Activated CD4-positive, alpha-beta T cell treated with anti-CD3 and anti-CD28 coated beads, Interleukin-2, amount 10 ng/mL, durations not matched to agents 24 days and 14 days (primary cell): ENCODE measurements around the gene RMND5B. TPM values are rescaled to one million over a fixed set of nuclear protein-coding genes. Genes with fewer than 3 reads are reported as not detected.

Experiments
- DNase-seq: peaks from one replicate; pipeline ENCODE4 v3.0.0; 2022
- H3K27ac Mint-ChIP-seq: one replicate; pipeline ENCODE4 v1.8.0; 2022; ENCODE audit warnings: mild to moderate bottlenecking, mixed read lengths
- H3K27me3 Mint-ChIP-seq: one replicate; pipeline ENCODE4 v1.8.0; 2022; ENCODE audit warnings: mixed read lengths
- H3K36me3 Mint-ChIP-seq: one replicate; pipeline ENCODE4 v1.8.0; 2022; ENCODE audit warnings: low read depth, mild to moderate bottlenecking, mixed read lengths
- H3K4me1 Mint-ChIP-seq: one replicate; pipeline ENCODE4 v1.8.0; 2021; ENCODE audit warnings: mixed read lengths
- H3K4me3 Mint-ChIP-seq: one replicate; pipeline ENCODE4 v1.8.0; 2022; ENCODE audit warnings: mild to moderate bottlenecking, moderate library complexity, mixed read lengths
- H3K9me3 Mint-ChIP-seq: one replicate; pipeline ENCODE4 v1.8.0; 2021; ENCODE audit warnings: mixed read lengths
- intact Hi-C: fragments of 100-400 bp; cut with micrococcal nuclease; formaldehyde crosslinking; loops from one replicate; pipeline ENCODE4 v1.15.1; 2023
- total RNA-seq: library from RNA; stranded (reverse); gene quantifications from 2 replicates; pipeline ENCODE4 v1.2.3, GENCODE V29; 2022

The RMND5B gene
- total RNA-seq, 1 donor from 2014 or later: 29.3 TPM

DNA sequence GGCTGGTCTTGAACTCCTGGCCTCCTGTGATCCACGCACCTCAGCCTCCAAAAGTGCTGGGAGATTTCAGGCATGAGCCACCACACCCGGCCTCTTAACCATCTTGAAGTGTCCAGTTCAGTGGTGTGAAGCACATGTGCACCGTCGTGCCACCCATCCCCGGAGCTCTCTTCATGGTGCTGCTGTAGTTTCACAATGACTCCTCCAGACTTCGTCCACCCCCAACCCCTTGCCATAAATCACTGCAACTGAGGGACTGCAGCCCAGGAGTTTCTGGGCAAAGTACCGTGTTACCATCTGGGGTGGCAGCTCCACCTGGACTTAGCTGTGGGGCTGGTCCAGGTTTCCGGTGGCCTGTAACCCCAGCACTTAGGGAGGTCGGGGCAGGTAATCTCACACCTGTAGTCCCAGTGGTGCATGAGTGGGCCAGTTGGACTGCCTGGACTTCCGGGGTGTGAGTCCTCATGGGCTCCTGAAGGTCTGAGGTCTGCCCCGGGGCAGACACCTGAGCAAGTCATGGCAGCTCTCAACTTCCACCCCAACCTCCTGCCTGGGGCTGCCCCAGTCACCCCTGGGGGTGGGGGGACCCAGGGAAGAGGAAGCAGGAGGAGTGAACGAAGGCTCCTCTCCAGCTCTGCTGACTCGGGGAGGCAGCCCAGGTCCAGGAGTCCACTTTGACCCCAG, 24.1 kb upstream of the RMND5B start:
- intact Hi-C loops: no loop called here
- no peaks in the 10 kb centered on the region for H3K36me3 Mint-ChIP-seq
- peaks cover 4% of the 10 kb centered on the region for H3K27me3 Mint-ChIP-seq
- DNase-seq: no peak
- H3K9me3 Mint-ChIP-seq: no peaks in the 10 kb centered on the region
- no peak overlapping the region for H3K27ac Mint-ChIP-seq
- peaks cover 5% of the 10 kb centered on the region for H3K4me1 Mint-ChIP-seq
- no peak overlapping the region for H3K4me3 Mint-ChIP-seq

DNA sequence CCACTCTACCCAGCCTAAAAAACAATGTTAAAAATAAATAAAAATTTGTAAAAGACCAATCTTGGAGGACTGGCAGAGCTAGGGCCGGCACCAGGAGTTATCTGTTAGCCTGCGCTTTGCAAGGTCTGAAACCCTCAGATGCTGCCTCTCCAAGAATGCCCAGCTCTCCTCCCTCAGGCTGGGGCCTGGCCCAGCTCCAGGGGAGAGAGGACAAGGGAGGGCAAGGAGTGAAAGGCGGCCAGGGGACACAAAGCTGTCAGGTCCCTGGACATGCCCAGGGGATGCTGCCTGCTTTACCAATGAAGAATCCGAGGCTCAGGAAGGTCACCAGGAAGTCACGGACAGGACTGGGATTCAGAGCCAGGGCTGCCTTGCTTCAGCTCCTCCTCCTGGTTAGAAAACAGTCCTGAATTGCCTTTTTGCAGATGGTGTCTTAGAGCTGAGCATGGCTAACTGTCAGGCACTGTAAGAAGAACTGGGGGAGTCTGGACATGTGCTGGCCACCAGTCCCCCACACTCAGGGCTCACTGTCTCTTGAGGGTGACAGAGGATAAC, 23.0 kb upstream of the RMND5B start:
- peaks cover under 1% of the 10 kb centered on the region for H3K9me3 Mint-ChIP-seq
- intact Hi-C loops: no loop called here
- H3K4me1 Mint-ChIP-seq: peaks cover 7% of the 10 kb centered on the region
- no peaks in the 10 kb centered on the region for H3K36me3 Mint-ChIP-seq
- H3K27ac Mint-ChIP-seq: no peak overlapping the region
- peaks cover 12% of the 10 kb centered on the region for H3K27me3 Mint-ChIP-seq
- no peak overlapping the region for H3K4me3 Mint-ChIP-seq
- DNase-seq: no peak

DNA sequence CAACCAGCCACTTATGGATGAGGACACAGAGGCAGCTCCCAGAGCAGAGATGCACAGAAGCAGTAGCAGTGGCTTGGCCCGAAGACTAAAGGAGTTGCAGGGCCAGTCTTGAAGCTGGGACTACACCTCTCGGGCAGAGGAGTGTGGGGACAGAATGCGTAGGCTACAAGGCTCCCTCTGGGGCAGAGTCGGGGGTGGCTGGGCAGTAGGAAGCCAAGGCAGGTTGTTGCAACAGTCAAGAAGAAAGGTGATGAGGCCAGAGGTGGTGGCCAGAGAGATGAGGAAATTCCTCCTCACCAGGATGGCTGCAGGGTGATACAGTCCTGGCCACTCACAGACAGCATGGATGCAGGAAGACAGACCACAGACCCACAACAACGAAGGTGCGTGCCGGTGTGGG, 22.4 kb upstream of the RMND5B start:
- intact Hi-C loops: no loop called here
- no peak overlapping the region for H3K27ac Mint-ChIP-seq
- H3K36me3 Mint-ChIP-seq: no peaks in the 10 kb centered on the region
- peaks cover 15% of the 10 kb centered on the region for H3K27me3 Mint-ChIP-seq
- H3K4me3 Mint-ChIP-seq: no peak overlapping the region
- DNase-seq: no peak
- peaks cover 3% of the 10 kb centered on the region for H3K9me3 Mint-ChIP-seq
- peaks cover 10% of the 10 kb centered on the region for H3K4me1 Mint-ChIP-seq

DNA sequence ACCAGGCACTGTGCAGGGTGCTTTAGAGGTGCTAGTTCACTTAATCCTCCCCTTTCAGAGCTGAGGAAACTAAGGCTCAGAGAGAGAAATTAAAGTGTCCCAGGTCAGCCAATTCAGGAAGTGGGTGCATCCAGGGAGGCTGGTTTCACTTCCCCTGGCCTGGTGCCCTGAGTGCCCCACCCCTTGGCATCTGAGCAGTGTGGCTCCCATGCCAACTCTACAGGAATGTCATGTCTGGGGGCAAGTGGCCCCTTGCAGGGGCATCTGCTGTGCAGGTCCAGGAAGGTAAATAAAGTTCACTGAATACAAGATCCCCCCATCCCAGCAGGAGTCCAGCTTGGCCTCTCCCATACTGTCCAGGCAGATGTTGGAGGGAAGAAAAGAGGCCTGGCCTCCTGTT, 21.8 kb upstream of the RMND5B start:
- peaks cover 3% of the 10 kb centered on the region for H3K9me3 Mint-ChIP-seq

DNA sequence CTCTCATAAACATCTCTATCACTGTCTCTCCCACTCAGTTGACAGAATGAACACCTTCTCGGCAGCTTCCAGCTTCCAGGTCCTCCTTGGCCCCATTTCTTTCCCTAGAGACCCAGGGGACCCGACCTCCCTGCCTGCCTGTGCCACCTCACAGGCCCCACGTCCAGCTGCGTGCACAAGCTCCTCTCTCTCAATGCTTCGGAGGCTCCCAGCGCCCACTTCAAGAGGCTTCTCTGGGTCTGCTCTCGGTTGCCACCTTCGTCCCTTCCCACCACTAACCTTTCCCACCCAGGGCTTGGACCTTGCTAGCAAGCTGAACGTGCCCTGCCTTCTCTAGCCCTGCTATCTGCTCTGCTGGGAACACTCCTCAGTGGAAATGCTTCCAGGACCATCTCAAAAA, 20.3 kb upstream of the RMND5B start:
- DNase-seq: no peak
- Mint-ChIP-seq H3K4me1 (peaks cover 23% of the 10 kb centered on the region), H3K27ac (peak overlapping the region; percentile 31), H3K36me3 (peaks cover 2% of the 10 kb centered on the region), H3K27me3 (peaks cover 25% of the 10 kb centered on the region), H3K4me3 (no peak overlapping the region), H3K9me3 (peaks cover 3% of the 10 kb centered on the region)
- intact Hi-C loops: loop anchor here (5.0 kb wide), 1 partner anchor 33 kb away; no protein-coding TSS in a partner anchor

More for the DNA sequence above, 21.8 kb upstream of the RMND5B start:
- Mint-ChIP-seq H3K36me3 (no peaks in the 10 kb centered on the region), H3K27ac (no peak overlapping the region), H3K4me1 (peaks cover 10% of the 10 kb centered on the region), H3K27me3 (peaks cover 15% of the 10 kb centered on the region), H3K4me3 (no peak overlapping the region)
- intact Hi-C loops: no loop called here
- no peak for DNase-seq

DNA sequence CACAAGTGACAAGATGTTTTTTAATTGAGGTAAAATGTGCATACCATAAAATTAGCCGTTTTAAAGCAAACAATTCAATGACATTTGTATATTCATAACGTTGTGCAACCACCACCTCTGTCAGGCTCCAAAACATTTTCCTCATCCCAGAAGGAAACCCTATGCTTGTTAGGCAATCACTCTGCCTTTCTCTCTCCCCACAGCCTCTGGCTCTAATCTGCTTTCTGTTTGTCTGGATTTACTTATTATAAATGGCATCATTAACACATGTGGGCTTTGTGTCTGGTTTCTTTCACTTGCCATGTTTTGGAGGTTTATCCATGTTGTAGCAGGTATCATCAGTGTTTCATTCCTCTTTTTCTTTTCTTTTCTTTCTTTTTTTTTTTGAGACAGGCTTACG, 18.9 kb upstream of the RMND5B start:
- Mint-ChIP-seq H3K36me3 (peaks cover 2% of the 10 kb centered on the region), H3K4me1 (peaks cover 31% of the 10 kb centered on the region), H3K9me3 (peaks cover 3% of the 10 kb centered on the region), H3K4me3 (no peak overlapping the region), H3K27ac (no peak overlapping the region), H3K27me3 (peaks cover 32% of the 10 kb centered on the region)
- no peak for DNase-seq
- intact Hi-C loops: loop anchor here (5.0 kb wide), 1 partner anchor 35 kb away; no protein-coding TSS in a partner anchor

DNA sequence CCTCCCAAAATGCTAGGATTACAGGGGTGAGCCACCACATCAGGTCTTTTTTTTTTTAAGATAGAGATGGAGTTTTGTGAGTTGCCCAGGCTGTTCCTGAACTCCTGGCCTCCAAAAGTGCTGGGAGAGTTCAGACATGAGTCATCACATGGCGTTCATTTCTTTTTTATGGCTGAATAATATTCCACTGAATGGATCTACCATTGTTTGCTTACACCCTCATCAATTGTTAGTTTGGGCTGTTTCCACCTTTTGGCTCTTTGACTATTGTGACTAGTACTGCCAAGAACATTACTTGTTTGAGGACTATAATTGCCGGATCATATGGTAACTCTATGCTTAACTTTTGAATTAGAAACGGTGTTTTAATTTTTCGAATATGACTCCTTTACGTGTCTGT, 18.3 kb upstream of the RMND5B start:
- no peak for DNase-seq
- Mint-ChIP-seq H3K4me3 (peak overlapping the region; percentile 84), H3K27me3 (peaks cover 34% of the 10 kb centered on the region), H3K27ac (peak overlapping the region; percentile 89), H3K36me3 (peaks cover 2% of the 10 kb centered on the region), H3K4me1 (peaks cover 33% of the 10 kb centered on the region), H3K9me3 (peaks cover 3% of the 10 kb centered on the region)
- intact Hi-C loops: loop anchor here (5.0 kb wide), 1 partner anchor 35 kb away; no protein-coding TSS in a partner anchor

DNA sequence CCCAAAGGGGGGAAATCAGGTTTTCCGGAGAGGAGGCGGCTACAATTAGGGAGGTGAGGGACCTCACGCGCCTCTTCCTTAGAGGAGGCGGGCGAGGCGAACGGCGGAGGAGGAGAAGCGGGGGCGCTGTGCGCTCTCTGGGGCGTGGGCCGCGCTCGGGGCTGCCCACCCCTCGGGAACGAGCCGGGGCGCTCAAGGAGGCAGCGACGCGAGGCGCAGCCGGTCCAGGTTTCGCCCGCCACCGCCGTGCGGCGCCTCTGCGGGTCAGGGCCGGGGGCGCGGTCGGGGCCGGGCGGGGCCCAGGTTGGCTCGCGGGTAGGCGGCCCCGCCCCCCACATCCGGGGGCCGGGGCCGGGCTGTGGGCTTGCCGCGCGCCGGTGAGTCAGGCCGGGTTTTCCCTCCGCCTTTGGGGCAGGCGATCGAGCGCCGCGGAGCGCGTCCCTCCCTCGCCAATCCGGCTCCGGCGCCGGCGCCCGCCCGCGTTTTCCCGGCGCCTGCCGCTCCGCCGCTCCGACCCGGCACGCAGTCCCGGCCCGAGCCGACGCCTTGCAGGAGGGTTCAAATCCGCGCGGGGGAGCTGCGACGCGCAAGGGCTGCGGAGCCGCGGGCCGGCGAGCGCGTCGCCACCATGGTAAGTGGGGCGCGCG, 17.6 kb upstream of the RMND5B start, which contains the start of gene N4BP3:
Gene N4BP3, plus strand, starts transcription at position 392 of the 647 bp plus-strand sequence. CDS start 6,052 bp downstream, outside the sequence.
- peak within 1 kb of the TSS; percentile 89 for H3K27ac Mint-ChIP-seq

DNA sequence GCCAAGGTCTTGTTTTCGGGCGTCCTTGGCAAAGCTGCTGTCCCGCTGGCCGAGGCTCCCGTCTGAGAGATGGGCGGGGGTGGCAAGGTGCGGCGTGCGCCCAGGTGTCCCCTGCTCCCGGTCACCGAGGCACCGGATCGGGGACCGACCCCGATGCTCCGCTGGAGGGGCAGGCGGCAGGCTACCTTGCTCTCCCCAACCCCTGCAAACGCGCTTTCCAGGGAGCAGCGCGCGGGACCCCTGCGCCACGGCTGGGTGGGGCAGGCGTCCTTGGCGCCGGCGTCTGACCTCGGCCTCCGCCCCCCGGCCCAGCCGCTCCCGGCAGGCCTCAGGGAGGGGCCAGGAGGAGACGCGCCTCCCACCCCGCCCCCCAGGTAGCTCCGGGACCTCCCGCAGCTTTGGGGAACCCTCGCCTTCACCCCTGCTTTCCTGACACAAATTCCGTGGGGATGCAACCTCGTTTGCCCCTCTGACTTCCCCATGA, 16.9 kb upstream of the RMND5B start:
- peak; percentile 71 for DNase-seq
- Mint-ChIP-seq H3K27ac (peak overlapping the region; percentile 68), H3K36me3 (peaks cover 2% of the 10 kb centered on the region), H3K27me3 (peaks cover 34% of the 10 kb centered on the region), H3K4me3 (peak overlapping the region; percentile 93), H3K9me3 (peaks cover 3% of the 10 kb centered on the region), H3K4me1 (peaks cover 33% of the 10 kb centered on the region)
- intact Hi-C loops: loop anchor here (1.0 to 5.0 kb wide), 2 partner anchors 37 to 39 kb away; partner anchors contain the start of gene NHP2

More for the DNA sequence above, 17.6 kb upstream of the RMND5B start, which contains the start of gene N4BP3:
- peaks cover 2% of the 10 kb centered on the region for H3K36me3 Mint-ChIP-seq
- H3K4me1 Mint-ChIP-seq: peaks cover 33% of the 10 kb centered on the region
- DNase-seq: peak; percentile 95
- intact Hi-C loops: loop anchor here (1.0 to 5.0 kb wide), 2 partner anchors 36 to 40 kb away; partner anchors contain the start of gene NHP2
- H3K27me3 Mint-ChIP-seq: peaks cover 34% of the 10 kb centered on the region
- peaks cover 3% of the 10 kb centered on the region for H3K9me3 Mint-ChIP-seq
- peak within 1 kb of the TSS; percentile 93 for H3K4me3 Mint-ChIP-seq

DNA sequence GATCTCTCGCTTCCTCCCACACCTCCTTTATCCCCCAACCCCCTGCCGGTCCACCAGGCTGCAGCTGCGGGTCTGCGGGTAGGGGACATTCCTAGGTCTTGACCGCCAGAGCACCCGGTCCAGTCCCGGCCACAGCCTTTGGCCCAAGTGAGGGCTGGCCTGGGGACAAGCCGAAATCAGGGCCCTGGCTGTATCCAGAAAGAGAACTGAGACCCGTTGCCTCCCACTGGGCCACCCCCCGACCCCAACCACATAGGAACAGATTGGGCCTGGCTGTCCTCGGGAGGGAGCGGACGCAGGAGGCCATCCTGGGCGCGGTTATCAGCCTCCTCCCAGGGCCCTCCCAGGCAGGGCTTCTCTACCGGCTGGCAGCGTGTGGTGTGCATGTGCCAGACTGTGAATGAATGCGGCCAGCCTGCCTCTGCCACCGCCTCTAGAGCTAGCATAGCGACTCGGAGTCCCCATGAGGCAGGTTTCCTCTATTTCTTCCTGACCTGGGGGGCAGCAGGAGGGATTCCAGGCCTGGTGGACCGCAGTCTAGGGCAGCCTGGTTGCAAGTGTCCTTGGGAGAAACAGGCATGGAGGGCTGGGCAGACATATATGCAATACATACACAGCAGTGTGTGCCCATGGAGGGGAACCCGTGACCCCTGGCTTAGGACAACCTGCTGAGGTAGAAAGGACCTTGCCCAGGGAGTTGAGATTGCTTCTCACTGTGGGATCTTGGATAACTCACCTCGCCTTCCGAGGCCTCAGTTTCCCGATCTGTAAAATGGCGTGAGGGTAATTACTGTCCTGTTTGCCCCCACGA, 16.3 kb upstream of the RMND5B start:
- H3K4me3 Mint-ChIP-seq: peak overlapping the region; percentile 93
- H3K36me3 Mint-ChIP-seq: peaks cover 2% of the 10 kb centered on the region
- intact Hi-C loops: loop anchor here (5.0 kb wide), 1 partner anchor 37 kb away; no protein-coding TSS in a partner anchor
- peaks cover 30% of the 10 kb centered on the region for H3K4me1 Mint-ChIP-seq
- peak overlapping the region; percentile 68 for H3K27ac Mint-ChIP-seq
- peaks cover 33% of the 10 kb centered on the region for H3K27me3 Mint-ChIP-seq
- H3K9me3 Mint-ChIP-seq: peaks cover 3% of the 10 kb centered on the region
- DNase-seq: peak; percentile 73

DNA sequence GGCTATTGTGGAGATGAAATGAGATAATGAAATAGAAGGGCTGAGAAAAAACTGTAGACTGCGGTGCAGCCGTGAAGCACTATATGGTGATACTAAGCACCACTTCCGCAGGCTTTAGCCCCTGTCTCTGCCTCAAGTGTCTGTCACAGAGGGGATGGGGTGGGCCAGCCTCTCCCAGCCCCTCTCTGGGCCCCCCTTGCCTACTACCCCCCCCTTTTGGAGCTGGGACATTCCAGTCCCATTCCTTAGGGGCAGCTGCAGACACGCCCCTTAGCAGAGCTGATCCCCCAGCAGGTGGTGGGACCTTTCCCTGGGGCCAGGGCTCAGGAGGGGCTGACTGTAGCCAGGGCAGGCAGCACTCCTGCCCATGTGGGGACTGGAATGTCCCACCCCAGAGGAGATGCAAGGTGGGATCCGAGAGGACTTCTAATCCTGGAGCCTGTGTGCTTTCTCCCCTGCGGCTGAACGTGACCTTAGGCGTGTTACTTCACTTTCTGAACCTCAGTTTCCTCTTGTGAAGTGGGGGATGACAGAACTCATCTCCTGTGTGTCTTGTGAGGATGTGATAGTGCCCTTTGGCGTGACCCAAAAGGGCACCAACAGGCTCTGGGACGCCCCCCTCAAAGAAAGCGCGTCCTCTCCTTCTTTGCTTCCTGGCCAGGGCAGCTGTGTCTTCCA, 15.5 kb upstream of the RMND5B start:
- peaks cover 3% of the 10 kb centered on the region for H3K9me3 Mint-ChIP-seq
- peaks cover 2% of the 10 kb centered on the region for H3K36me3 Mint-ChIP-seq

DNA sequence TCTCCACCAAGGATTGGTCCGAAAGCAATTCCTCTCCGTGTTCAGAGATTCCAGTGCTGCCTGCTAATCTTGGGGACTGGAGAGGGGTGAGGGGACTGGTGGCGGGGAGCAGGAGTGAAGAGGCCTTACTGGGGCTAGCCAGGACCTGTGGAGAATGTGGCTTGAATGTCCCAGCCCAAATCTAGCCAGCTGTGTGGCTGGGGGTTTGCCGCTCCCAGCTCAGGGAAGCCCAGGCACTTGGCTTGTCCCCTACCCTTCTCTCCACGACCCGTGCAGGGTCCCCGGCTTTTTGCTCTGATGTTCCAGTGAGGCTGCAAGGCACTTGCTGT, 15.0 kb upstream of the RMND5B start:
- Mint-ChIP-seq H3K36me3 (peaks cover 2% of the 10 kb centered on the region), H3K27ac (no peak overlapping the region), H3K4me3 (peak overlapping the region; percentile 93), H3K9me3 (peaks cover 3% of the 10 kb centered on the region), H3K4me1 (peaks cover 33% of the 10 kb centered on the region), H3K27me3 (peaks cover 30% of the 10 kb centered on the region)
- intact Hi-C loops: loop anchor here (1.0 kb wide), 1 partner anchor 15 kb away; no protein-coding TSS in a partner anchor
- no peak for DNase-seq

More for the DNA sequence above, 15.5 kb upstream of the RMND5B start:
- peaks cover 30% of the 10 kb centered on the region for H3K4me1 Mint-ChIP-seq
- H3K4me3 Mint-ChIP-seq: peak overlapping the region; percentile 93
- H3K27me3 Mint-ChIP-seq: peaks cover 32% of the 10 kb centered on the region
- intact Hi-C loops: no loop called here
- DNase-seq: peak; percentile 63
- H3K27ac Mint-ChIP-seq: peak overlapping the region; percentile 34
